GM10266 (cell line): Measurements from ENCODE around the gene HDX.
"Not testable (repeated sequence)": the region's sequence is repeated elsewhere in the genome, so short reads cannot be mapped to it uniquely, and the experiment has no call there.

Experiments used
- DNase-seq: peaks from one replicate; pipeline ENCODE4 v3.0.0; 2012; ENCODE audit errors: extremely low spot score
- CTCF ChIP-seq: IDR thresholded peaks from 2 replicates; pipeline ENCODE4 v1.5.1; 2012; ENCODE audit warnings: mild to moderate bottlenecking, low read depth; ENCODE audit not compliant: control insufficient read depth, insufficient read depth; ENCODE audit errors: missing control alignments

The HDX gene

GRCh38 chrX:84336646-84337045, 165.6 kb downstream of the HDX start:
- no peak for TF ChIP-seq CTCF
- no peak for DNase-seq

- DNase-seq = no peak
- no peak for TF ChIP-seq CTCF
These were observed 167.1 kb downstream of the HDX start for GRCh38 chrX:84335121-84335520.

GRCh38 chrX:84322083-84322827, 180.0 kb downstream of the HDX start:
- TF ChIP-seq CTCF = no peak
- DNase-seq = no peak

- no peak for DNase-seq
- TF ChIP-seq CTCF = no peak
These were observed 181.6 kb downstream of the HDX start for GRCh38 chrX:84320614-84321013.

- no peak for DNase-seq
- no peak for TF ChIP-seq CTCF
These were observed 182.2 kb downstream of the HDX start for GRCh38 chrX:84320023-84320422.

GRCh38 chrX:84318661-84319060, 183.6 kb downstream of the HDX start:
- TF ChIP-seq CTCF = no peak
- no peak for DNase-seq

GRCh38 chrX:84315946-84316345, 186.3 kb downstream of the HDX start:
- not testable (repeated sequence) for DNase-seq
